SK-N-SH treated with all-trans-retinoic acid at 6 μM for 48 hours (cell line): ENCODE measurements around the gene TPO.

Experiments
- GLIS3 ChIP-seq: fragments of 250-450 bp; sonication (Bioruptor Pico); IDR thresholded peaks from 2 replicates; pipeline ENCODE4 v1.5.0; 2020; ENCODE audit warnings: mild to moderate bottlenecking, moderate library complexity
- ISL1 ChIP-seq: fragments of 250-450 bp; sonication (Bioruptor Pico); IDR thresholded peaks from 2 replicates; pipeline ENCODE4 v2.1.2; 2022; ENCODE audit warnings: mild to moderate bottlenecking, moderate library complexity
- POU6F1 ChIP-seq: fragments of 250-450 bp; sonication (Bioruptor Pico); IDR thresholded peaks from 2 replicates; pipeline ENCODE4 v1.8.0; 2021; ENCODE audit warnings: low read depth, mild to moderate bottlenecking, moderate library complexity, borderline replicate concordance
- TSHZ2 ChIP-seq: fragments of 250-450 bp; sonication (Bioruptor Pico); IDR thresholded peaks from 2 replicates; pipeline ENCODE4 v1.5.0; 2020; ENCODE audit warnings: mild to moderate bottlenecking, moderate library complexity
- ZFP30 ChIP-seq: fragments of 450-650 bp; formaldehyde crosslinking; IDR thresholded peaks from 2 replicates; pipeline ENCODE4 v1.5.0; 2022; ENCODE audit warnings: mild to moderate bottlenecking, moderate library complexity
- ZNF70 ChIP-seq: fragments of 450-650 bp; formaldehyde crosslinking; IDR thresholded peaks from 2 replicates; pipeline ENCODE4 v1.5.0; 2020; ENCODE audit warnings: mild to moderate bottlenecking, moderate library complexity
- ZNF8 ChIP-seq: fragments of 450-650 bp; formaldehyde crosslinking; IDR thresholded peaks from 2 replicates; pipeline ENCODE4 v1.5.0; 2020; ENCODE audit warnings: mild to moderate bottlenecking, moderate library complexity
- TF ChIP-seq, protein P1 (sequence below): fragments of 250-450 bp; sonication (Bioruptor Pico); IDR thresholded peaks from 2 replicates; pipeline ENCODE4 v1.8.0; 2020; ENCODE audit warnings: mild to moderate bottlenecking, moderate library complexity, borderline replicate concordance

- TF ChIP-seq ISL1 (CRISPR knock-in tag): no peak
- TF ChIP-seq ZNF70 (CRISPR knock-in tag): no peak
- no peak for TF ChIP-seq TSHZ2 (CRISPR knock-in tag)
- no peak for TF ChIP-seq POU6F1 (CRISPR knock-in tag)
- no peak for TF ChIP-seq GLIS3
- TF ChIP-seq, protein P1, sequence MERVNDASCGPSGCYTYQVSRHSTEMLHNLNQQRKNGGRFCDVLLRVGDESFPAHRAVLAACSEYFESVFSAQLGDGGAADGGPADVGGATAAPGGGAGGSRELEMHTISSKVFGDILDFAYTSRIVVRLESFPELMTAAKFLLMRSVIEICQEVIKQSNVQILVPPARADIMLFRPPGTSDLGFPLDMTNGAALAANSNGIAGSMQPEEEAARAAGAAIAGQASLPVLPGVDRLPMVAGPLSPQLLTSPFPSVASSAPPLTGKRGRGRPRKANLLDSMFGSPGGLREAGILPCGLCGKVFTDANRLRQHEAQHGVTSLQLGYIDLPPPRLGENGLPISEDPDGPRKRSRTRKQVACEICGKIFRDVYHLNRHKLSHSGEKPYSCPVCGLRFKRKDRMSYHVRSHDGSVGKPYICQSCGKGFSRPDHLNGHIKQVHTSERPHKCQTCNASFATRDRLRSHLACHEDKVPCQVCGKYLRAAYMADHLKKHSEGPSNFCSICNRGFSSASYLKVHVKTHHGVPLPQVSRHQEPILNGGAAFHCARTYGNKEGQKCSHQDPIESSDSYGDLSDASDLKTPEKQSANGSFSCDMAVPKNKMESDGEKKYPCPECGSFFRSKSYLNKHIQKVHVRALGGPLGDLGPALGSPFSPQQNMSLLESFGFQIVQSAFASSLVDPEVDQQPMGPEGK: no peak
- TF ChIP-seq ZNF8 (CRISPR knock-in tag): no peak
- TF ChIP-seq ZFP30 (CRISPR knock-in tag): no peak
Measured at GRCh38 chr2:1402064-1402463, 11.2 kb upstream of the TPO start.
